Esophagus squamous epithelium (tissue), 4 donors: ENCODE results near the gene MICALL2.

Source experiments
- CTCF ChIP-seq, 6 experiments: fragments of 450-650 bp in 4 of 6; fragments of 200-600 bp in 2 of 6; sonication (generic) in 2 of 6; IDR thresholded peaks; one replicate each; pipeline ENCODE4 v1.5.1; 2016 to 2019; ENCODE audit warnings: antibody characterized with exemption in 6 of 6, mild to moderate bottlenecking in 4 of 6, moderate library complexity in 4 of 6
- POLR2A ChIP-seq, 4 donors: fragments of 450-650 bp; IDR thresholded peaks; one replicate each; pipeline ENCODE4 v1.6.1; 2017; ENCODE audit warnings: antibody characterized with exemption in 4 of 4, mild to moderate bottlenecking in 4 of 4, moderate library complexity in 3 of 4

GRCh38 chr7:1468643-1469298 is 9.5 kb upstream of the MICALL2 start:
- TF ChIP-seq CTCF (IDR thresholded peaks at IDR 0.05) (no peak), POLR2A (IDR thresholded peaks at IDR 0.05) (no peak)
